Measurements from ENCODE around the gene BLZF1.

GRCh38 chr1:169326261-169326955 is 41.6 kb upstream of the BLZF1 start:
- TF ChIP-seq CTCF (IDR thresholded peaks at IDR 0.05; ENCODE audit: low read depth, low read length) (no peak), EZH2phosphoT487 (IDR thresholded peaks at IDR 0.05; ENCODE audit: low read depth) (no peak)

Data from OCI-LY3 (cell line).